HFF-Myc (cell line): Measurements from ENCODE around the gene CD86.

Experiments
- DNase-seq: peaks from one replicate; pipeline ENCODE4 v3.0.0-alpha.2; 2011; ENCODE audit warnings: low read depth; ENCODE audit errors: extremely low read depth
- H3K4me3 ChIP-seq: replicated peaks from 2 replicates; pipeline ENCODE4 v1.5.1; 2011; ENCODE audit warnings: low read depth, mild to moderate bottlenecking, control low read depth, low read length
- CTCF ChIP-seq: IDR thresholded peaks from 2 replicates; pipeline ENCODE4 v1.5.1; 2012; ENCODE audit warnings: mild to moderate bottlenecking, low read depth, low read length, control low read depth; ENCODE audit errors: missing control alignments

Gene CD86

GRCh38 chr3:122104515-122105194, 49.5 kb downstream of the CD86 start:
- DNase-seq: no peak
- no peak overlapping the region for H3K4me3 ChIP-seq
- no peak for TF ChIP-seq CTCF

- no peak for DNase-seq
- H3K4me3 ChIP-seq: no peak overlapping the region
- TF ChIP-seq CTCF: no peak
These were observed 50.5 kb downstream of the CD86 start for GRCh38 chr3:122105626-122106025.

GRCh38 chr3:122107171-122107570, 52.0 kb downstream of the CD86 start:
- no peak for TF ChIP-seq CTCF
- no peak for DNase-seq
- H3K4me3 ChIP-seq: no peak overlapping the region

- no peak for DNase-seq
- H3K4me3 ChIP-seq: no peak overlapping the region
- TF ChIP-seq CTCF: no peak
These were observed 56.8 kb downstream of the CD86 start for GRCh38 chr3:122111974-122112373.

GRCh38 chr3:122112754-122113153, 57.6 kb downstream of the CD86 start:
- H3K4me3 ChIP-seq: no peak overlapping the region
- TF ChIP-seq CTCF: no peak
- DNase-seq: no peak

GRCh38 chr3:122123850-122124249, 68.7 kb downstream of the CD86 start:
- no peak for TF ChIP-seq CTCF
- no peak for DNase-seq
- H3K4me3 ChIP-seq: no peak overlapping the region
